Activated naive CD8-positive, alpha-beta T cell treated with anti-CD3 and anti-CD28 coated beads, Interleukin-2, amount 50 U/mL, for 16 hours (primary cell): ENCODE data around the gene AGXT2.
"Not testable (repeated sequence)": the region's sequence is repeated elsewhere in the genome, so short reads cannot be mapped to it uniquely, and the experiment has no call there.

Source experiments
- DNase-seq: peaks from one replicate; pipeline ENCODE4 v3.0.0-alpha.2; 2020; ENCODE audit warnings: low read depth, low spot score

The AGXT2 gene

GRCh38 chr5:35056686-35057085 is 8.9 kb upstream of the AGXT2 start:
- no peak for DNase-seq

- DNase-seq: no peak
These were observed 5.1 kb upstream of the AGXT2 start for GRCh38 chr5:35052838-35053237.

GRCh38 chr5:35050541-35051126 is 2.9 kb upstream of the AGXT2 start:
- no peak for DNase-seq

GRCh38 chr5:35048910-35049309 is 1.2 kb upstream of the AGXT2 start:
- DNase-seq: no peak

GRCh38 chr5:35046774-35047173 is 975 bp downstream of the AGXT2 start:
- DNase-seq: no peak

GRCh38 chr5:35045280-35045679 is 2.5 kb downstream of the AGXT2 start:
- no peak for DNase-seq

- DNase-seq: no peak
These were observed 3.1 kb downstream of the AGXT2 start for GRCh38 chr5:35044649-35045048.

GRCh38 chr5:35042781-35043180 is 5.0 kb downstream of the AGXT2 start:
- DNase-seq: no peak

- DNase-seq: no peak
These were observed 6.5 kb downstream of the AGXT2 start for GRCh38 chr5:35041261-35041660.

- no peak for DNase-seq
These were observed 8.9 kb downstream of the AGXT2 start for GRCh38 chr5:35038891-35039290.

- DNase-seq: no peak
These were observed 11.2 kb downstream of the AGXT2 start for GRCh38 chr5:35036536-35036935.

GRCh38 chr5:35035929-35036328 is 11.8 kb downstream of the AGXT2 start:
- not testable (repeated sequence) for DNase-seq

GRCh38 chr5:35035271-35035670 is 12.5 kb downstream of the AGXT2 start:
- DNase-seq: no peak

GRCh38 chr5:35032356-35032755 is 15.4 kb downstream of the AGXT2 start:
- no peak for DNase-seq

- DNase-seq: no peak
These were observed 16.5 kb downstream of the AGXT2 start for GRCh38 chr5:35031276-35031675.

GRCh38 chr5:35030426-35031100 is 17.2 kb downstream of the AGXT2 start:
- DNase-seq: no peak

- DNase-seq: no peak
These were observed 18.4 kb downstream of the AGXT2 start for GRCh38 chr5:35029333-35029732.

GRCh38 chr5:35026941-35027340 is 20.8 kb downstream of the AGXT2 start:
- DNase-seq: no peak

GRCh38 chr5:35026280-35026840 is 21.4 kb downstream of the AGXT2 start:
- no peak for DNase-seq

GRCh38 chr5:35024911-35025510 is 22.7 kb downstream of the AGXT2 start:
- no peak for DNase-seq

- DNase-seq: no peak
These were observed 24.2 kb downstream of the AGXT2 start for GRCh38 chr5:35023391-35024178.
